ENCODE data around the gene C1QL4.
A peak's percentile ranks its signal among the peaks of the same experiment; 100 is the strongest.

C1QL4 gene

GRCh38 chr12:49293056-49293956 is 43.7 kb downstream of the C1QL4 start:
- H3K4me3 ChIP-seq (ENCODE audit: low read depth, low read length) = no peak overlapping the region
- DNase-seq (ENCODE audit: low read depth, low spot score) = no peak
- in situ Hi-C loops (cut with HindIII; ENCODE audit: low sequenced_read_pairs) = no loop called here
- TF ChIP-seq CTCF (IDR thresholded peaks at IDR 0.05; ENCODE audit: low read depth, low read length) = no peak

GRCh38 chr12:49292729-49293055 is 44.3 kb downstream of the C1QL4 start:
- TF ChIP-seq CTCF (IDR thresholded peaks at IDR 0.05; ENCODE audit: low read depth, low read length) = no peak
- no peak overlapping the region for H3K4me3 ChIP-seq (ENCODE audit: low read depth, low read length)
- DNase-seq (ENCODE audit: low read depth, low spot score) = no peak
- in situ Hi-C loops (cut with HindIII; ENCODE audit: low sequenced_read_pairs) = no loop called here

GRCh38 chr12:49288922-49289555 is 47.9 kb downstream of the C1QL4 start:
- no peak for DNase-seq (ENCODE audit: low read depth, low spot score)
- no peak for TF ChIP-seq CTCF (IDR thresholded peaks at IDR 0.05; ENCODE audit: low read depth, low read length)
- in situ Hi-C loops (cut with HindIII; ENCODE audit: low sequenced_read_pairs) = no loop called here
- no peak overlapping the region for H3K4me3 ChIP-seq (ENCODE audit: low read depth, low read length)

GRCh38 chr12:49288412-49288853 is 48.6 kb downstream of the C1QL4 start:
- no peak overlapping the region for H3K4me3 ChIP-seq (ENCODE audit: low read depth, low read length)
- DNase-seq (ENCODE audit: low read depth, low spot score) = peak; percentile 49
- TF ChIP-seq CTCF (IDR thresholded peaks at IDR 0.05; ENCODE audit: low read depth, low read length) = peak; percentile 79
- in situ Hi-C loops (cut with HindIII; ENCODE audit: low sequenced_read_pairs) = no loop called here

GRCh38 chr12:49287876-49288275 is 49.1 kb downstream of the C1QL4 start:
- no peak overlapping the region for H3K4me3 ChIP-seq (ENCODE audit: low read depth, low read length)
- in situ Hi-C loops (cut with HindIII; ENCODE audit: low sequenced_read_pairs) = no loop called here
- no peak for DNase-seq (ENCODE audit: low read depth, low spot score)
- TF ChIP-seq CTCF (IDR thresholded peaks at IDR 0.05; ENCODE audit: low read depth, low read length) = no peak

- in situ Hi-C loops (cut with HindIII; ENCODE audit: low sequenced_read_pairs) = no loop called here
- no peak for TF ChIP-seq CTCF (IDR thresholded peaks at IDR 0.05; ENCODE audit: low read depth, low read length)
- DNase-seq (ENCODE audit: low read depth, low spot score) = no peak
- no peak overlapping the region for H3K4me3 ChIP-seq (ENCODE audit: low read depth, low read length)
Observed at GRCh38 chr12:49284672-49285071, 52.3 kb downstream of the C1QL4 start.
